Ishikawa (cell line): ENCODE measurements around the gene KIF5B.

Experiments
- CEBPB ChIP-seq: IDR thresholded peaks from 2 replicates; pipeline ENCODE4 v1.6.1; 2012
- EP300 ChIP-seq: IDR thresholded peaks from 2 replicates; pipeline ENCODE4 v1.6.1; 2012; ENCODE audit warnings: borderline replicate concordance
- MAX ChIP-seq: IDR thresholded peaks from 2 replicates; pipeline ENCODE4 v1.6.1; 2012
- TAF1 ChIP-seq: IDR thresholded peaks from 2 replicates; pipeline ENCODE4 v1.6.1; 2012; ENCODE audit warnings: low read depth, mild to moderate bottlenecking
- TEAD4 ChIP-seq: IDR thresholded peaks from 2 replicates; pipeline ENCODE4 v1.6.1; 2012
- ZBTB7A ChIP-seq: IDR thresholded peaks from 2 replicates; pipeline ENCODE4 v1.6.1; 2012; ENCODE audit warnings: low read depth

- no peak for TF ChIP-seq EP300
- no peak for TF ChIP-seq MAX
- no peak for TF ChIP-seq TAF1
- TF ChIP-seq CEBPB, result no peak
- no peak for TF ChIP-seq ZBTB7A
- no peak for TF ChIP-seq TEAD4
These were observed 40.8 kb downstream of the KIF5B start for GRCh38 chr10:32015386-32015785.
